PC-3 (cell line): ENCODE measurements around the gene DISP3. TPM values are rescaled to one million over a fixed set of nuclear protein-coding genes. Genes with fewer than 3 reads are reported as not detected.

Source experiments
- ATAC-seq: fragments of 200-7000 bp; cut with Tn5 transposase; 2 replicates; pipeline ENCODE4 v1.9.1; 2020; ENCODE audit warnings: mild to moderate bottlenecking, moderate library complexity
- BruUV-seq: library from RNA; stranded (reverse); fragments of 400-500 nt; replicated peaks from 2 replicates; lab custom pipeline; 2021; lab: Mats Ljungman, UMichigan
- CTCF ChIA-PET: fragments of 300-600 bp; sonication (Branson Sonifier 250); formaldehyde crosslinking; loops from one replicate; lab custom pipeline; 2022; ENCODE audit warnings: antibody characterized with exemption; lab: Charles Lee
- POLR2A ChIA-PET: fragments of 300-600 bp; sonication (Branson Sonifier 250); formaldehyde crosslinking; loops from one replicate; lab custom pipeline; 2022; ENCODE audit warnings: antibody characterized with exemption; ENCODE audit not compliant: unreplicated experiment; lab: Charles Lee
- DNase-seq: peaks from one replicate; pipeline ENCODE4 v3.0.0-alpha.2; 2015
- H2AFZ ChIP-seq: fragments of 300-600 bp; sonication (generic); 2 replicates; pipeline ENCODE4 v1.6.0; 2016; ENCODE audit warnings: antibody characterized with exemption, low read length
- H3F3A ChIP-seq: fragments of 300-600 bp; sonication (generic); one replicate; pipeline ENCODE4 v1.6.0; 2017; ENCODE audit warnings: antibody characterized with exemption, low read length, control low read depth, mild to moderate bottlenecking; ENCODE audit not compliant: unreplicated experiment
- H3K27ac ChIP-seq: fragments of 300-600 bp; sonication (generic); 2 replicates; pipeline ENCODE4 v1.5.1; 2016; ENCODE audit warnings: mild to moderate bottlenecking, low read length
- H3K27me3 ChIP-seq: fragments of 300-600 bp; sonication (generic); 2 replicates; pipeline ENCODE4 v1.6.1; 2016; ENCODE audit warnings: low read length, mixed read lengths
- H3K36me3 ChIP-seq: fragments of 300-600 bp; sonication (generic); 2 replicates; pipeline ENCODE4 v1.6.1; 2016; ENCODE audit warnings: low read depth, mixed run types, low read length, mixed read lengths
- H3K4me1 ChIP-seq: fragments of 300-600 bp; sonication (generic); 2 replicates; pipeline ENCODE4 v1.5.1; 2016; ENCODE audit warnings: low read length; ENCODE audit not compliant: insufficient read depth
- H3K4me2 ChIP-seq: fragments of 300-600 bp; sonication (generic); 2 replicates; pipeline ENCODE4 v1.6.0; 2016; ENCODE audit warnings: low read length
- H3K4me3 ChIP-seq: fragments of 300-600 bp; sonication (generic); 2 replicates; pipeline ENCODE4 v1.5.1; 2016; ENCODE audit warnings: mild to moderate bottlenecking, low read length, mixed read lengths
- H3K79me2 ChIP-seq: fragments of 300-600 bp; sonication (generic); 2 replicates; pipeline ENCODE4 v1.6.1; 2017; ENCODE audit warnings: low read length, mixed read lengths
- H3K9ac ChIP-seq: fragments of 300-600 bp; sonication (generic); 2 replicates; pipeline ENCODE4 v1.6.0; 2016; ENCODE audit warnings: mild to moderate bottlenecking, low read length
- H3K9me2 ChIP-seq: fragments of 300-600 bp; sonication (generic); replicated peaks from 2 replicates; pipeline ENCODE4 v1.6.1; 2016; ENCODE audit warnings: mixed run types, low read length, mixed read lengths
- H3K9me3 ChIP-seq: fragments of 300-600 bp; sonication (generic); 2 replicates; pipeline ENCODE4 v1.6.1; 2016; ENCODE audit warnings: low read length, mixed read lengths
- H4K20me1 ChIP-seq: fragments of 300-600 bp; sonication (generic); 2 replicates; pipeline ENCODE4 v1.6.1; 2016; ENCODE audit warnings: low read length, mixed read lengths
- EZH2 ChIP-seq: fragments of 300-600 bp; sonication (generic); IDR thresholded peaks from one replicate; pipeline ENCODE4 v1.6.1; 2017; ENCODE audit warnings: antibody characterized with exemption, mild to moderate bottlenecking, low read length; ENCODE audit not compliant: unreplicated experiment
- EZH2phosphoT487 ChIP-seq: fragments of 300-600 bp; sonication (generic); IDR thresholded peaks from 2 replicates; pipeline ENCODE4 v1.6.1; 2018; ENCODE audit warnings: mild to moderate bottlenecking, antibody characterized with exemption, low read length, borderline replicate concordance
- intact Hi-C: fragments of 100-400 bp; cut with micrococcal nuclease; formaldehyde crosslinking; loops from 2 replicates; pipeline ENCODE4 v1.9.0; 2023
- total RNA-seq: library from RNA; depleted of rRNA; stranded (reverse); fragments of >200 nt; gene quantifications from 2 replicates; pipeline ENCODE4 v1.2.3, GENCODE V29; 2014
- TF ChIP-seq, protein P1 (sequence below): fragments of 300-600 bp; sonication (generic); conservative IDR thresholded peaks from 2 replicates; pipeline ENCODE4 v1.5.1; 2017; ENCODE audit warnings: antibody characterized with exemption, low read depth, mild to moderate bottlenecking, low read length

Gene DISP3
- total RNA-seq, 1 experiment from 2014 or later: 0.40 TPM

DNA sequence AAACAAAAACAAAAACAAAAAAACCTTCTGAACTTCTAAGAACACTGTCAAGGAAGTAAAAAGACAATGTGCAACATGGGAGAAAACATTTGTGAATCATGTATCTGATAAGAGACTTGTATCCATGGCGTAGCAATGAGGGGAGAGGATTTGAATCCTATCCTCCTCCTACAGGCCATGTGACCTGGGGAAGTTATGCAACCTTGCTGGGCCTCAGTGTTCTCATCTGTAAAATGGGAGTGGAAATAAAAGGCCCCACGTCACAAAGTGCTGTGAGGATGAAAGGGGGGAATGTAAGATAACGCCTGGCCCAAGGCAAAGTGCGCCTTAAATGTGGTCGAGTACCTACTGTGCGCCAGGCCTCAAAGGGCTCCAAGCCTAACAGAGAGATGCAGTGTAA lies 83.7 kb downstream of the DISP3 start:
- H3K79me2 ChIP-seq: no peaks in the 10 kb centered on the region
- no peak overlapping the region for H2AFZ ChIP-seq
- no peaks in the 10 kb centered on the region for H4K20me1 ChIP-seq
- peaks cover 55% of the 10 kb centered on the region for H3K27me3 ChIP-seq
- ChIA-PET POLR2A (no interaction called here), CTCF (no interaction called here)
- H3K4me1 ChIP-seq: no peaks in the 10 kb centered on the region
- H3K27ac ChIP-seq: no peak overlapping the region
- no peak overlapping the region for H3K9ac ChIP-seq
- no peak for ATAC-seq
- H3K36me3 ChIP-seq: no peaks in the 10 kb centered on the region
- H3K4me2 ChIP-seq: no peak overlapping the region
- no peaks in the 10 kb centered on the region for H3F3A ChIP-seq
- H3K9me3 ChIP-seq: no peaks in the 10 kb centered on the region
- no peak for DNase-seq
- TF ChIP-seq, protein P1, sequence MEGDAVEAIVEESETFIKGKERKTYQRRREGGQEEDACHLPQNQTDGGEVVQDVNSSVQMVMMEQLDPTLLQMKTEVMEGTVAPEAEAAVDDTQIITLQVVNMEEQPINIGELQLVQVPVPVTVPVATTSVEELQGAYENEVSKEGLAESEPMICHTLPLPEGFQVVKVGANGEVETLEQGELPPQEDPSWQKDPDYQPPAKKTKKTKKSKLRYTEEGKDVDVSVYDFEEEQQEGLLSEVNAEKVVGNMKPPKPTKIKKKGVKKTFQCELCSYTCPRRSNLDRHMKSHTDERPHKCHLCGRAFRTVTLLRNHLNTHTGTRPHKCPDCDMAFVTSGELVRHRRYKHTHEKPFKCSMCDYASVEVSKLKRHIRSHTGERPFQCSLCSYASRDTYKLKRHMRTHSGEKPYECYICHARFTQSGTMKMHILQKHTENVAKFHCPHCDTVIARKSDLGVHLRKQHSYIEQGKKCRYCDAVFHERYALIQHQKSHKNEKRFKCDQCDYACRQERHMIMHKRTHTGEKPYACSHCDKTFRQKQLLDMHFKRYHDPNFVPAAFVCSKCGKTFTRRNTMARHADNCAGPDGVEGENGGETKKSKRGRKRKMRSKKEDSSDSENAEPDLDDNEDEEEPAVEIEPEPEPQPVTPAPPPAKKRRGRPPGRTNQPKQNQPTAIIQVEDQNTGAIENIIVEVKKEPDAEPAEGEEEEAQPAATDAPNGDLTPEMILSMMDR: no peak
- TF ChIP-seq EZH2phosphoT487 (no peak), EZH2 (no peak)
- H3K4me3 ChIP-seq: no peak overlapping the region
- no peaks in the 10 kb centered on the region for H3K9me2 ChIP-seq
- intact Hi-C loops: no loop called here
- no TSS peak for BruUV-seq

DNA sequence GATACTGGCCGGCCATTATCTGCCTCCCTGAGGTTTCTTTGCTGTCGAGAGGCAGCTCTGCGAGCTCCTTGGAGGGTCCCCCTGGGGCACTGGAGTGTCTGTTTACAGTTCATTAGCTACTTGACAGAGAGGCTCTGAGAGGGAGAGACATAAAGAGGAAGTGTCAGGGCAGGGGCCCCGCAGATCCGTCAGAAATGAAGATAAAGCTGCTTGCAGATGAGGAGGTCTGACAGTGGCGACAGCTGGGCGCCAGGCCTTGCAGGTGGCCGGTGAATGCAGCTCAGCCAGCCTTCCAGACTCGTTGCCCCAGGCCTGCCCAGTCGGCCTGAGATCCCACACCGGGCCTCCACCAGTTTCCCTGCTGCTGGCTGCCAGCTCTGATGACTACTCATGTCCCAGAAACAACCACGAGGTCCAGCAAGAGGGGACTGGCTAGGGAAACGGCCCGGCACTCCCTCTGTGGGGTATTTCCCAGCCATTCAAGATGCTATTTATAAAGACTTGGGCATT lies 84.7 kb downstream of the DISP3 start:
- CTCF ChIA-PET: no interaction called here
- DNase-seq: no peak
- H3K4me2 ChIP-seq: no peak overlapping the region

DNA sequence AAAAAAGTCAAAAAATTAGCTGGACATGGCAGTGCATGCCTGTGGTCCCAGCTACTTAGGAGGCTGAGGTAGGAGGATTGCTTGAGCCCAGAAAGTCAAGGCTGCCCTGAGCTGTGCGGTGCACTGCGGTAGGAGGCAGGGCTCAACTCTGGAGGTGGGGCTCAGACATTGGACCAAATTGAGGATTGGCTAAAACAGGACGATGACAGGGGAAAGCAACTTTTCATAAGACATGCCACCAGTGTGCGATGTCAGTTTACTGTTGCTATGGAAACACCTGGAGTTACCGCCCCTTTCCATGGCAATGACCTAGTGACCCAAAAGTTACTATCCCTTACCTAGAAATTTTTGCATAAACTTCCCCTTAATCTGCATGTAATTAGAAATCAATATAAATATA lies 85.3 kb downstream of the DISP3 start:
- H3K4me2 ChIP-seq: no peak overlapping the region
- H3K9ac ChIP-seq: no peak overlapping the region
- ChIA-PET CTCF (no interaction called here), POLR2A (no interaction called here)
- TF ChIP-seq EZH2phosphoT487 (no peak), EZH2 (no peak)
- TF ChIP-seq, protein P1: no peak
- H3K36me3 ChIP-seq: no peaks in the 10 kb centered on the region
- no peak overlapping the region for H3K4me3 ChIP-seq
- no peak for DNase-seq
- peaks cover 41% of the 10 kb centered on the region for H3K27me3 ChIP-seq
- no peak for ATAC-seq
- no peak overlapping the region for H3K27ac ChIP-seq
- H2AFZ ChIP-seq: no peak overlapping the region
- no peaks in the 10 kb centered on the region for H3F3A ChIP-seq
- no TSS peak for BruUV-seq
- intact Hi-C loops: no loop called here
- H3K9me3 ChIP-seq: no peaks in the 10 kb centered on the region
- H3K9me2 ChIP-seq: no peaks in the 10 kb centered on the region
- no peaks in the 10 kb centered on the region for H4K20me1 ChIP-seq
- H3K79me2 ChIP-seq: no peaks in the 10 kb centered on the region
- H3K4me1 ChIP-seq: no peaks in the 10 kb centered on the region

More for the DNA sequence above, 84.7 kb downstream of the DISP3 start:
- Histone ChIP-seq H2AFZ (no peak overlapping the region), H3K9me3 (no peaks in the 10 kb centered on the region), H3K9me2 (no peaks in the 10 kb centered on the region), H4K20me1 (no peaks in the 10 kb centered on the region), H3F3A (no peaks in the 10 kb centered on the region), H3K4me3 (no peak overlapping the region), H3K36me3 (no peaks in the 10 kb centered on the region), H3K4me1 (no peaks in the 10 kb centered on the region), H3K9ac (no peak overlapping the region), H3K79me2 (no peaks in the 10 kb centered on the region), H3K27me3 (peaks cover 45% of the 10 kb centered on the region), H3K27ac (no peak overlapping the region)
- TF ChIP-seq, protein P1: no peak
- TF ChIP-seq EZH2 (no peak), EZH2phosphoT487 (no peak)
- no peak for ATAC-seq
- intact Hi-C loops: no loop called here
- BruUV-seq: no TSS peak
- POLR2A ChIA-PET: no interaction called here
